ENCODE results near the gene MBP. TPM values are rescaled to one million over a fixed set of nuclear protein-coding genes. Genes with fewer than 3 reads are reported as not detected.
A peak's percentile ranks its signal among the peaks of the same experiment; 100 is the strongest.

Gene MBP
- total and polyA plus RNA-seq, 2 of the 4 experiments (the other 2 are of a cell fraction) = 0.72 to 0.90 TPM

DNA sequence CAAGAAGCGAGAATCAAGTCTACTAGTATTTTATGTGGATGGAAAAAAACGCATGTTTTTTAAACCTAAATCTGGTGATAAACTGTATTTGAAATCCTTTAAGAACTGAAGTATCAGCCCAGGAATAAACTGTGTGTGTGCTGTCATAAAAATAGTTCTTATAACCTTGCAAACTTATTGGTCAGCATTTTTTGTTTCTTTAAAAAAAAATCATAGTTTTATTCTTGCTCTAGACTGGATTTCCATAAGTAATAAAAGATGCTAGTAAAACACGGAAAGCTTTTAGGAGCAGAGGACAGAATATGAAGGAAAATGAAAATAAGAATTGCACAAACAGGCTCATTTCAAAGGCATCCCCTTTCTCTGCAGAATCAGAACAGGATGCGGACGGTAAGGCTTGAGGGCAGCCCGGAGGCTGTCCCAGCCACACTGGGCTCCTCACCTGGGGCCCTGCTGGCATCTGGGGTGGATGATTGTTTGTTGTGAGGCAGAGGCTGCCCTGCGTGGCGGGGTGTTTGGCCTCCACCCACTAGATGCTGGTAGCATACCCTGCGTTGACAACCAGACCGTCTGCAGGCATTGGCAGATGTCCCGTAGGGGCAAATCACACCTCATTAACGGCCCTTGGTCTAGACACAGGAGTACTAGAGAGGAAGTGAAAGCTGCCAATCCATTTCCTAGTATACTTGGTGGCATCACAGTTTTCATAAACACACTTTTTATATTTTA lies 52.5 kb downstream of the MBP start:
- no TSS peak for BruUV-seq (replicated peaks)

More for the DNA sequence above, 52.5 kb downstream of the MBP start:
- TF ChIP-seq RFX5 (IDR thresholded peaks at IDR 0.05; ENCODE audit: low read depth, low read length) = no peak
- no peak for TF ChIP-seq NFE2L2 (IDR thresholded peaks at IDR 0.05; ENCODE audit: low read depth, low read length)
- no peak for TF ChIP-seq MAZ (IDR thresholded peaks at IDR 0.05; ENCODE audit: borderline replicate concordance, low read depth, low read length)
- TF ChIP-seq MAFK (IDR thresholded peaks at IDR 0.05; ENCODE audit: low read depth, low read length) = peak; percentile 7; the same call in 1 of the 2 replicates
- TF ChIP-seq, protein P1, sequence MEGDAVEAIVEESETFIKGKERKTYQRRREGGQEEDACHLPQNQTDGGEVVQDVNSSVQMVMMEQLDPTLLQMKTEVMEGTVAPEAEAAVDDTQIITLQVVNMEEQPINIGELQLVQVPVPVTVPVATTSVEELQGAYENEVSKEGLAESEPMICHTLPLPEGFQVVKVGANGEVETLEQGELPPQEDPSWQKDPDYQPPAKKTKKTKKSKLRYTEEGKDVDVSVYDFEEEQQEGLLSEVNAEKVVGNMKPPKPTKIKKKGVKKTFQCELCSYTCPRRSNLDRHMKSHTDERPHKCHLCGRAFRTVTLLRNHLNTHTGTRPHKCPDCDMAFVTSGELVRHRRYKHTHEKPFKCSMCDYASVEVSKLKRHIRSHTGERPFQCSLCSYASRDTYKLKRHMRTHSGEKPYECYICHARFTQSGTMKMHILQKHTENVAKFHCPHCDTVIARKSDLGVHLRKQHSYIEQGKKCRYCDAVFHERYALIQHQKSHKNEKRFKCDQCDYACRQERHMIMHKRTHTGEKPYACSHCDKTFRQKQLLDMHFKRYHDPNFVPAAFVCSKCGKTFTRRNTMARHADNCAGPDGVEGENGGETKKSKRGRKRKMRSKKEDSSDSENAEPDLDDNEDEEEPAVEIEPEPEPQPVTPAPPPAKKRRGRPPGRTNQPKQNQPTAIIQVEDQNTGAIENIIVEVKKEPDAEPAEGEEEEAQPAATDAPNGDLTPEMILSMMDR (conservative IDR thresholded peaks at IDR 0.05; ENCODE audit: low read depth, low read length) = no peak
- TF ChIP-seq RAD21 (IDR thresholded peaks at IDR 0.05; ENCODE audit: low read length) = no peak
- no peak for TF ChIP-seq MXI1 (IDR thresholded peaks at IDR 0.05; ENCODE audit: borderline replicate concordance, low read depth, low read length)
- TF ChIP-seq, protein P2, sequence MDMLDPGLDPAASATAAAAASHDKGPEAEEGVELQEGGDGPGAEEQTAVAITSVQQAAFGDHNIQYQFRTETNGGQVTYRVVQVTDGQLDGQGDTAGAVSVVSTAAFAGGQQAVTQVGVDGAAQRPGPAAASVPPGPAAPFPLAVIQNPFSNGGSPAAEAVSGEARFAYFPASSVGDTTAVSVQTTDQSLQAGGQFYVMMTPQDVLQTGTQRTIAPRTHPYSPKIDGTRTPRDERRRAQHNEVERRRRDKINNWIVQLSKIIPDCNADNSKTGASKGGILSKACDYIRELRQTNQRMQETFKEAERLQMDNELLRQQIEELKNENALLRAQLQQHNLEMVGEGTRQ (IDR thresholded peaks at IDR 0.05; ENCODE audit: low read depth, low read length) = no peak
- TF ChIP-seq FOS (IDR thresholded peaks at IDR 0.05; ENCODE audit: low read depth, low read length) = no peak
- ATAC-seq (ENCODE audit: low read depth) (no peak), DNase-seq (no peak)
- no peak overlapping the region for H3K4me2 ChIP-seq (ENCODE audit: low read depth, low read length)
- H4K5ac ChIP-seq (ENCODE audit: low read depth, low read length) = peak overlapping the region; percentile 84; the same call in 1 of the 2 replicates
- H3K4me1 ChIP-seq (ENCODE audit: control insufficient read depth, insufficient read depth, low read length) = peaks cover 21% of the 10 kb centered on the region
- H3K9me1 ChIP-seq (ENCODE audit: insufficient read depth, low read length) = peaks cover 10% of the 10 kb centered on the region
- dilution Hi-C loops (cut with HindIII; ENCODE audit: low sequenced_read_pairs, unreplicated experiment) = no loop called here
- peak overlapping the region; percentile 67; the same call in 1 of the 3 replicates for H2BK15ac ChIP-seq (ENCODE audit: low read depth, low read length)
- peak overlapping the region; percentile 69 for H3K4ac ChIP-seq (ENCODE audit: low read depth, low read length)
- H2BK20ac ChIP-seq (ENCODE audit: low read depth, low read length) = peak overlapping the region; percentile 55; the same call in 1 of the 2 replicates
- H2AFZ ChIP-seq (replicated peaks; ENCODE audit: low read length, poor library complexity) = peak overlapping the region; percentile 28
- H3K56ac ChIP-seq (ENCODE audit: extremely low read depth, insufficient read depth, low read length) = no peak overlapping the region
- peak overlapping the region; percentile 18; the same call in 1 of the 2 replicates for H3K27ac ChIP-seq (ENCODE audit: insufficient read depth, low read length)
- no peaks in the 10 kb centered on the region for H3K9me3 ChIP-seq (ENCODE audit: control insufficient read depth, insufficient read depth, low read length)
- H3K23ac ChIP-seq (ENCODE audit: low read depth, low read length) = no peak overlapping the region; the same call in 1 of the 2 replicates
- peak overlapping the region; percentile 42; the same call in 1 of the 2 replicates for H4K91ac ChIP-seq (ENCODE audit: insufficient read depth, low read depth, low read length)
- no peaks in the 10 kb centered on the region for H3K27me3 ChIP-seq (ENCODE audit: control insufficient read depth, insufficient read depth, low read length)
- ChIA-PET CTCF (no interaction called here), POLR2A (ENCODE audit: unreplicated experiment) (no interaction called here)
- no peak overlapping the region for H3K9ac ChIP-seq (ENCODE audit: low read depth, low read length)
- 60% methylated on average over 2 of the region's 12 CpGs; no CpG with 5 or more reads in 1 of the 2 experiments for WGBS, 2 experiments (ENCODE audit: extremely low coverage in 2 of 2, insufficient read length in 1 of 2)
- H4K8ac ChIP-seq (ENCODE audit: low read depth in 2 of 2, low read length in 2 of 2) = peak overlapping the region in 1 of 2 experiments; percentile 12; a peak in 2 of 4 replicates
- H3K79me1 ChIP-seq (ENCODE audit: low read depth in 1 of 2, low read length in 2 of 2) = peaks cover 0 to 11% of the 10 kb centered on the region in 2 experiments; a peak in 1 of 4 replicates
- no peak overlapping the region for H3K4me3 ChIP-seq (ENCODE audit: insufficient read depth, low read depth, low read length)
- H3K14ac ChIP-seq (replicated peaks; ENCODE audit: low read depth, low read length) = peak overlapping the region; percentile 37; the same call in 1 of the 2 replicates
- H2BK5ac ChIP-seq (ENCODE audit: low read depth, low read length, poor library complexity, severe bottlenecking) = peak overlapping the region; percentile 5
- H2AK5ac ChIP-seq (ENCODE audit: low read depth, low read length) = peak overlapping the region; percentile 84
- no peaks in the 10 kb centered on the region for H3K36me3 ChIP-seq (ENCODE audit: control insufficient read depth, insufficient read depth, low read length)
- intact Hi-C loops (cut with micrococcal nuclease) = no loop called here
- H2AK9ac ChIP-seq (replicated peaks; ENCODE audit: low read depth, low read length, poor library complexity) = peak overlapping the region; percentile 60
- H4K20me1 ChIP-seq (ENCODE audit: insufficient read depth, low read length) = no peaks in the 10 kb centered on the region
- H2BK120ac ChIP-seq (ENCODE audit: low read depth, low read length) = peak overlapping the region; percentile 72; the same call in 1 of the 2 replicates
- in situ Hi-C loops (cut with MboI; ENCODE audit: low sequenced_read_pairs) = no loop called here
- peak overlapping the region; percentile 52 for H3K18ac ChIP-seq (ENCODE audit: low read depth, low read length)

Data from IMR-90 (cell line).